Central memory CD8-positive, alpha-beta T cell (primary cell): ENCODE measurements around the gene PON3.
"Not testable (repeated sequence)": the region's sequence is repeated elsewhere in the genome, so short reads cannot be mapped to it uniquely, and the experiment has no call there.

ENCODE experiments used
- ATAC-seq: fragments of 150-1000 bp; cut with Tn5 transposase; replicated peaks from 2 replicates; pipeline ENCODE4 v1.10.0; 2022; ENCODE audit warnings: mild to moderate bottlenecking, moderate FRiP score, moderate number of reproducible peaks; ENCODE audit not compliant: poor library complexity, severe bottlenecking; ENCODE audit errors: extremely low read depth
- DNase-seq, 2 donors: peaks; one replicate each; pipeline ENCODE4 v3.0.0; 2021; ENCODE audit warnings: low spot score in 2 of 2
- H3K27ac Mint-ChIP-seq: one replicate; pipeline ENCODE4 v1.8.0; 2022; ENCODE audit warnings: low read depth, mild to moderate bottlenecking, moderate library complexity, mixed read lengths
- H3K27me3 Mint-ChIP-seq: one replicate; pipeline ENCODE4 v1.8.0; 2022; ENCODE audit warnings: mixed read lengths
- H3K36me3 Mint-ChIP-seq: one replicate; pipeline ENCODE4 v1.8.0; 2022; ENCODE audit warnings: mild to moderate bottlenecking, moderate library complexity, mixed read lengths; ENCODE audit not compliant: insufficient read depth
- H3K4me1 Mint-ChIP-seq: one replicate; pipeline ENCODE4 v1.8.0; 2022; ENCODE audit warnings: mixed read lengths
- H3K4me3 Mint-ChIP-seq: one replicate; pipeline ENCODE4 v1.8.0; 2022; ENCODE audit warnings: mild to moderate bottlenecking, moderate library complexity, mixed read lengths
- H3K9me3 Mint-ChIP-seq: one replicate; pipeline ENCODE4 v1.8.0; 2022; ENCODE audit warnings: mixed read lengths

Gene PON3

DNA sequence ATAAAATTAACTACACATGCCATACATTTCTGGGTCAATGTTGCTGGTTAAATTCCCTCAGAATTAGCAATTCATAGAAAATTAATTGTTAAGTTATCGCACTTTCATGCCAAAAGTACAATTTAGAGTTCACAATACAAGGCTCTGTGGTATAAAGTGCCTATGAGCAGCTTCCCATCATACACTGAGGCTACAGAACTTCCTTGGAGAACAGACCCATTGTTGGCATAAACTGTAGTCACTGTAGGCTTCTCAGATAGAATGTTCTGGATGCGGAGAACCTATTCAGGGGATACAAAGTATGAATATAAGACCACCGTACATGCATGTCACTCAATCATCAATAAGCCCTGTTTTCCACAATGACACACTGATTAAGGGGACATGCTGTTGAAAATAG lies 9.0 kb upstream of the PON3 start:
- no peak overlapping the region for H3K27ac Mint-ChIP-seq

DNA sequence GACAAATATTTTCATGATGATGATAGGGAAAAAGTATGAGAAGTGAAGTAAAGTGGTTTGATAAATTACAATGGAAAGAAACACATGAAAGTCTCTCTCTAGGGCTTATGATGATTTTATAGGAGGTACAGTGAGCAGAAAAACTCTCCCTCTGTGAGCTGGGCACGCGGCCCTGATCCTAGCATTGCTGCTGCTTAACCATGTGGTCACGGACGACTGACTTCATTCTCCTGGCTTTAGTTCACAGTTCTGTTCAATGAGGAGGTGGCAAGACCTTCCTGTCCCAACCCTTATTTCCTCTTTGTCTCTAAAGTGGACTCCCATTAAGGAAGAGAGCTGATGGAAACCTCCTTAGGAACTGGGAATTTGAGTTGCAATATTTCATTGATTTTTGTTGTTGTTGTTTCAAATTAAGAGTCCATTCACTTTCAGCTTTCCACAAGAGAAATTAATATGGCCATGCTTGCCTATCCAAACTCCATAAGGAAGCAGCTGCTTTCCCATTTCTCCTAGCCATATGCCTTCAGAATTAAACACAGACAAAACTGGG lies 8.2 kb upstream of the PON3 start:
- Mint-ChIP-seq H3K36me3 (peaks cover 7% of the 10 kb centered on the region), H3K27ac (no peak overlapping the region), H3K9me3 (no peaks in the 10 kb centered on the region), H3K4me1 (no peaks in the 10 kb centered on the region), H3K4me3 (no peak overlapping the region), H3K27me3 (no peaks in the 10 kb centered on the region)
- no peak for ATAC-seq
- DNase-seq: no peak

More for the DNA sequence above, 9.0 kb upstream of the PON3 start:
- DNase-seq (no peak), ATAC-seq (no peak)
- H3K27me3 Mint-ChIP-seq: no peaks in the 10 kb centered on the region
- H3K9me3 Mint-ChIP-seq: no peaks in the 10 kb centered on the region
- H3K4me3 Mint-ChIP-seq: no peak overlapping the region
- peaks cover 12% of the 10 kb centered on the region for H3K36me3 Mint-ChIP-seq
- H3K4me1 Mint-ChIP-seq: no peaks in the 10 kb centered on the region

DNA sequence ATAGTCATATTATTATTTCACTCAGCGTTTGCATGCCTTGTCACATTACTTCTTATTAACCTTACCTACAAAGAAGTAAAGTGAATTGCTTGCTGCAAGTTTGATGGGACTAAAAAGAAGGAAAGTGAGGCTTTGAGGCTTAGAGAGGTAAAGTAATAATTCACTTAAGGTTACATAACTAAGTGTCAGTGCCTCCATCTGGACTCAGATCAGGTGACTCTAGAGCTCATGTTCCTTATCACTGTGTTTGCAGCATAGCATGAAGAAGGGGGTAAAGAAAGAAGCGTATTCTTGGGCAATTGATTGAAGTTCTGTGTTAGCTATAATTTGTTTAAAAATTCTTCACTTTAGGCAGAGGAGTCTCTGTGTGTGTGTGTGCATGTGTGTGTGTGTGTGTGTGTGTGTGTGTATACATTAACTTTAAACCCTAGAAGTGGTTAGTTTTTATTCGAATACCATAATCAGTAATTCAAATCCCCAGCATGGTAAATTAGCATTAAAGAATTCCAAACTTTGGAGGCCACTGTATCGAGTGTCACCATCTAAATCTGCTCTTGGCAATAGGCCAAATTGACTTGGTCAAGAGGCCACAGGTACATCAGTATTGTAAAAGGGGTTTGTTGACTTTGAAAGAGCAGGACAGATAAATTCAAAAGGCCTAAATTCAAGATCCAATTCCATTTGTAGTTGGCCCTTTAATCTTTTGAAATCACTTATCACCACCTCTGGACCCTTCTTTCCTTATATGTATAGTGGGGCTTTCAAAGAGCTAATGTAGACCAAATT lies 2.2 kb upstream of the PON3 start:
- DNase-seq (no peak), ATAC-seq (no peak)
- peaks cover 28% of the 10 kb centered on the region for H3K27me3 Mint-ChIP-seq
- no peak overlapping the region for H3K4me3 Mint-ChIP-seq
- H3K9me3 Mint-ChIP-seq: no peaks in the 10 kb centered on the region
- H3K27ac Mint-ChIP-seq: no peak overlapping the region
- H3K4me1 Mint-ChIP-seq: no peaks in the 10 kb centered on the region
- H3K36me3 Mint-ChIP-seq: peaks cover 2% of the 10 kb centered on the region

DNA sequence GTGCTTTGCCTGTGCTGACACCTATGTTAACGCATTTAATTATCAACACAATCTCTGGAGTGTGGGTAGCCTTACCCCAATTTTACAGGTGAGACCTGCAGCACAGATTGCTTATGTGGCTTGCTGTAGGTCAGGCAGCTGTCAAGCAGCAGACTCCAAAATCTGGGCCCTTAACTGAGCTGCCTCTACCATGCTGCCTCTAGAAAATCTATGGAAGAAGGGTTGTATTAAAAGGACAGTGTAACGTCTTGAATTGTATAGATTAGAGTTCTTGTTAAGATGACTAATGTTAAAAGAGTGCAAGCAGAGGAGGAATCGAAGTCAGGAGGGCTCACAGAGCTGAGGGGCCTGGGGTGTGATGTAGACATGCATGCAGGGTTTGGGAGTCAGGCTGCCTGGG lies 1.2 kb upstream of the PON3 start:
- Mint-ChIP-seq H3K27me3 (peaks cover 38% of the 10 kb centered on the region), H3K4me1 (no peaks in the 10 kb centered on the region), H3K4me3 (no peak overlapping the region), H3K9me3 (no peaks in the 10 kb centered on the region), H3K36me3 (peaks cover 2% of the 10 kb centered on the region), H3K27ac (no peak overlapping the region)
- DNase-seq: no peak
- no peak for ATAC-seq

DNA sequence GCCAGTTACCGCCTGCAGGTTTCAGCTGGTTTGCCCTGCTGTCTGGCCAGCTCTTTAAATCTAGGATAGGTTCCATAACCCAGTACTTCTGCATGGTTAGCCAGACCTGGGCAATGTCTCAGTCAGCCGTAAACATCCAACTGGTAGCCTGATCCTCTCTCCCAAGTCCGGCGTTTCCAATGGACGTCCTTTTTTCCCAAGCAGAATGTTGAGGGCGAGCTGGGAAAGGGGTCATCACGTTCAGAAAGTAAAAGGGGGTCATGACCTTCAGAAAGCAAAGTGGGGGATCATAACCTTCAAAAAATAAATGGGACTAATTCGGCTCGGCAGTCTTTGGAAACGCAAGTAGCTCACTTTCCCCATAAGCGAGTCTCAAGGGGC lies 430 bp downstream of the PON3 start:
- Mint-ChIP-seq H3K4me1 (no peaks in the 10 kb centered on the region), H3K27ac (no peak overlapping the region), H3K9me3 (no peaks in the 10 kb centered on the region), H3K27me3 (peaks cover 41% of the 10 kb centered on the region), H3K4me3 (peak overlapping the region; percentile 35), H3K36me3 (peaks cover 2% of the 10 kb centered on the region)
- no peak for ATAC-seq
- DNase-seq: no peak

DNA sequence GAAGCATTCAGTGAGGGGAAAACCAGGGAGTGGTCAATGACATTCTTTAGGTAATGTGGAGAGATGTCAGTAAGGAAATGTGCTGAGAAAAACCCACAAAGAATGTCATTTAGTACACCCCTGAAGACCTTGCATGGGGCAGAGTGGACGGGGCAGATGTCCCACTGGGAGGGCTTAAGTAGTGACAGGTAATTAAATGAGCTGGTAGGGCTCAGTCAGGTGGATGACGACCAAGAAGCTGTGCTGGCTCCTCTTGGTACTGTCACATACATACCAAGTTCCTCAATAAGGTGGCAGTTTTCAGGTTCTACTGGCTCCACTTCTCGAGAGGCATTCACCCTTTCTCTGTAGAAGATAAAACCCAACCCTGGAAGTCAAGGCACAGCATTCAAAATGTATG lies 1.8 kb downstream of the PON3 start:
- peaks cover 2% of the 10 kb centered on the region for H3K36me3 Mint-ChIP-seq
- no peak for DNase-seq

DNA sequence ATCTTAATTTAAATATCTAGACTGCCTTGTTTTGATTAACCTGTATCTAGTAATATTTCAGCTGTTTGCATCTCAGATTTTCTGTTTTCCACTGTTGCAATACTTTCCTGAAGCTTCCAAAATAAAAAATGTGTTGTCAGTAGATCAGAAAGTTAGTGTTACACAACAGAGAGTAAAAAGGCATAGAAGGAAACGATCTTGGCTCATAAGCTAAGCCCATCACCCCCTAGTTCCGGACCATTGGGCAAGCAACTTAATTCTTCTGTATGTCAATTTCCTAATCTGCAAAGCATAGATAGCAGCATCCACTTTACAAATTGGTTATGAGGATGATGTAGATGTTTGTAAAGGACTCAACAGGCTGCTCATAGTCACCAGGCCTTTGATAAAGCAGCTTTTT lies 4.4 kb downstream of the PON3 start:
- H3K4me1 Mint-ChIP-seq: no peaks in the 10 kb centered on the region
- peaks cover 7% of the 10 kb centered on the region for H3K9me3 Mint-ChIP-seq
- no peaks in the 10 kb centered on the region for H3K36me3 Mint-ChIP-seq
- peaks cover 44% of the 10 kb centered on the region for H3K27me3 Mint-ChIP-seq
- no peak overlapping the region for H3K4me3 Mint-ChIP-seq
- ATAC-seq: no peak
- DNase-seq: no peak
- no peak overlapping the region for H3K27ac Mint-ChIP-seq

More for the DNA sequence above, 1.8 kb downstream of the PON3 start:
- Mint-ChIP-seq H3K4me1 (no peaks in the 10 kb centered on the region), H3K9me3 (no peaks in the 10 kb centered on the region), H3K27me3 (peaks cover 41% of the 10 kb centered on the region), H3K4me3 (no peak overlapping the region), H3K27ac (no peak overlapping the region)
- no peak for ATAC-seq

DNA sequence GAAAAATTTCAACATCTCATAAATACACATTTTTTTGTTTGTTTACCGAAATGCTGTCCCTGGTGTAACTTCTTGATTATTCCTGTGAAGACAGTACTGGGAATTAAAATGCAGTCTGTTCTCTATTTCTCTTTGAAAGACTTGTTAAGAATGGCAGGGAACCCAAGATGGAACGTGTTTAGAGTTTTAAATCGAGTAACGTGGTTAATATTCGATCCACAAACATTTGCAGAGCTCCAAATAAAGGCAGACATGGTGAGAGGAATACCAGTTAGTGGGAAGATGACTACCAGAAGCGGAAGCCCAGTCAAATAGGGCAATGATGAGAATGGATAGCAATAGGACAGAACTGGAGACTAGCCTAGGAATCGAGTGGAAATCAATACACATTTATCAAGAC lies 6.7 kb downstream of the PON3 start:
- H3K4me1 Mint-ChIP-seq: no peaks in the 10 kb centered on the region
- no peak overlapping the region for H3K4me3 Mint-ChIP-seq
- peaks cover 7% of the 10 kb centered on the region for H3K9me3 Mint-ChIP-seq
- ATAC-seq: no peak
- no peaks in the 10 kb centered on the region for H3K36me3 Mint-ChIP-seq
- H3K27ac Mint-ChIP-seq: no peak overlapping the region
- no peak for DNase-seq
- peaks cover 59% of the 10 kb centered on the region for H3K27me3 Mint-ChIP-seq

DNA sequence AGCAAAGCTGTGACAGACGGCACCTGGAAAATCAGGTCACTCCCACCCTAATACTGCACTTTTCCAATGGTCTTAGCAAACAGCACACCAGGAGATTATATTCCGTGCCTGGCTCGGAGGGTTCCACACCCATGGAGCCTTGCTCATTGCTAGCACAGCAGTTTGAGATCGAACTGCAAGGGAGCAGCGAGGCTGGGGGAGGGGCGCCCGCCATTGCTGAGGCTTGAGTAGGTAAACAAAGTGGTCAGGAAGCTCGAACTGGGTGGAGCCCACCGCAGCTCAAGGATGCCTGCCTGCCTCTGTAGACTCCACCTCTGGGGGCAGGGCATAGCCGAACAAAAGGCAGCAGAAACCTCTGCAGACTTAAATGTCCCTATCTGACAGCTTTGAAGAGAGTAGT lies 16.7 kb downstream of the PON3 start:
- not testable (repeated sequence) for DNase-seq, H3K36me3 Mint-ChIP-seq, H3K4me1 Mint-ChIP-seq, H3K9me3 Mint-ChIP-seq, H3K27ac Mint-ChIP-seq, ATAC-seq, H3K4me3 Mint-ChIP-seq
- H3K27me3 Mint-ChIP-seq: peaks cover 45% of the 10 kb centered on the region

DNA sequence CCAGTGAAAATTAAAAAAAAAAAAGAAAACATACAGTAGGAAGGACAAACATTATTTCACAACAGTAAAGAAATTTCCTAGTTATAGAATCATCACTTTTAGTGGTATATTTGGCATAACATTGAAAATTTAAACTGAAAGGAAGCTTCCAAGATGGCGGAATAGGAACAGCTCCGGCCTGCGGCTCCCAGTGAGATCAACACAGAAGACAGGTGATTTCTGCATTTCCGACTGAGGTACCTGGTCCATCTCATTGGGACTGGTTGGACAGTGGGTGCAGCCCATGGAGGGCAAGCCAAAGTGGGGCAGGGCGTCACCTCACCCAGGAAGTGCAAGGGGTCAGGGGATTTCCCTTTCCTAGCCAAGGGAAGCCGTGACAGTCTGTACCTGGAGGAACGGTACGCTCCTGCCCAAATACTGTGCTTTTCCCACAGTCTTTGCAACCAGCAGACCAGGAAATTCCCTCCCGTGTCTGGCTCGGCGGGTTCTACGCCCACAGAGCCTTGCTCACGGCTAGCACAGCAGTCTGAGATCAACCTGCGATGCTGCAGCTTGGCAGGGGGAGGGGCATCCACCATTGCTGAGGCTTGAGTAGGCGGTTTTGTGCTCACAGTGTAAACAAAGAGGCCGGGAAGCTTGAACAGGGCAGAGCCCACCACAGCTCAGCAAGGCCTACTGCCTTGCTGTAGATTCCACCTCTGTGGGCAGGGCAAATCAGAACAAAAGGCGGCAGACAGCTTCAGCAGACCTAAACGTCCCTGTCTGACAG lies 19.4 kb downstream of the PON3 start:
- Mint-ChIP-seq H3K4me3 (no peak overlapping the region), H3K9me3 (no peaks in the 10 kb centered on the region)
- no peak for ATAC-seq

DNA sequence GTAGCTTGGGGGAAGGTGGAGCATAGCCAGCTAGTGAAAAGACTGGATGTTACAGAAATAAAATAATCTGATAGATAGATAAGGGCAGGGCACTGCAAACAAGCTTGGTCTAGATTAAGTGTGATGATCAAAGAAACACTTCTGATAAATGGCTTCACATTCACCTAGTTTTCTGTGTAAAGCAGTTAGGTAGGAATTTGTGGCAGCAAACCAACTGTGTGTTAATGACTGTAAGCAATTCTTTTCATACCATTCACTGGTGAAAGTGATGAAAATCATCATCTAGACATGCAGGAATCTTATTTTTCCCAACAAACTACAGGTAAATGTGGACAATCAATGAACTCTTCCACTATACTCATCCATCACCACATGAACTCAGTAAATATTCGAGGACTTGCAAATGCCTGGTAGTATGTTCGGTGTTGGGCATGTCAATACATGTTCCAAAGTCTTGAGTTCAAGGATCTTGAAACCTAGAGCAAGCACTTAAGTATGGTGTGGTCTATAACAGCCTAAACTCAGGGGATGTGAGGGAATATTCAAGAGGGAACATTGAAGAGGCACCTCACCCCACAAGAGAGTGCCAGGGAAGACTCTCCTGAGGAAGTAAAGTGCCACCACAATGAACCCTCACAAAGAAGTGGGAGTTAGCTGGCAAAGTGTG lies 20.5 kb downstream of the PON3 start:
- Mint-ChIP-seq H3K27me3 (peaks cover 18% of the 10 kb centered on the region), H3K27ac (no peak overlapping the region), H3K4me3 (no peak overlapping the region), H3K36me3 (no peaks in the 10 kb centered on the region), H3K9me3 (no peaks in the 10 kb centered on the region), H3K4me1 (no peaks in the 10 kb centered on the region)
- DNase-seq (no peak), ATAC-seq (no peak)

More for the DNA sequence above, 19.4 kb downstream of the PON3 start:
- Mint-ChIP-seq H3K27ac (no peak overlapping the region), H3K36me3 (no peaks in the 10 kb centered on the region), H3K27me3 (peaks cover 27% of the 10 kb centered on the region), H3K4me1 (no peaks in the 10 kb centered on the region)
- DNase-seq: no peak

DNA sequence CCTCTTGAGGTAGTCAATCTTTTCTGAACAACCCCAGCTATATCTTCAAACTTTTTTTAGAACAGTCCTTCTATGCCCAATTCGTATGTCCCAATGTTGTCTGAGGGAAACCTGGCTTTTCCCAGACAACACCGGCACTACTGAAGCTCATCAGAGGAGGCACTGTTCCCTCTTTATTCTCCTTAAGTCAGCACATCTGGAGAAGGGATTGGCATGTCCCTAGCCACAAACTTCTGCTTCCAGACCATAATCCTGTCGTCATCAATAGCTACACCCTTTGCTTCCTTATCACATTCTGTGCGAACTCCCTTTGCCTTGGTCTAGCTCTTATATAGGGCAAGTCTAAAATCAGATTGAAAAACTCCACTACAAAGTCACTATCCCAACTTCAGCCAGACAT lies 22.9 kb downstream of the PON3 start:
- no peaks in the 10 kb centered on the region for H3K9me3 Mint-ChIP-seq
- no peaks in the 10 kb centered on the region for H3K36me3 Mint-ChIP-seq
- ATAC-seq: no peak
- DNase-seq: no peak
- H3K4me1 Mint-ChIP-seq: no peaks in the 10 kb centered on the region
- peaks cover 12% of the 10 kb centered on the region for H3K27me3 Mint-ChIP-seq
- H3K27ac Mint-ChIP-seq: no peak overlapping the region
- H3K4me3 Mint-ChIP-seq: no peak overlapping the region
